Naive thymus-derived CD4-positive, alpha-beta T cell (primary cell): ENCODE measurements around the gene CCDC6. TPM values are rescaled to one million over a fixed set of nuclear protein-coding genes. Genes with fewer than 3 reads are reported as not detected.
"Not testable (repeated sequence)": the region's sequence is repeated elsewhere in the genome, so short reads cannot be mapped to it uniquely, and the experiment has no call there.

ENCODE experiments used
- ATAC-seq: fragments of 150-1000 bp; cut with Tn5 transposase; 2 replicates; pipeline ENCODE4 v1.10.0; 2021; ENCODE audit warnings: mild to moderate bottlenecking, moderate library complexity
- CTCF ChIA-PET: fragments of 350-600 bp; sonication (Branson Sonifier 250); formaldehyde crosslinking; loops from one replicate; lab custom pipeline; 2021; ENCODE audit warnings: antibody characterized with exemption; lab: Charles Lee
- POLR2A ChIA-PET: fragments of 350-600 bp; sonication (Branson Sonifier 250); formaldehyde crosslinking; loops from one replicate; lab custom pipeline; 2021; ENCODE audit warnings: antibody characterized with exemption, inconsistent platforms; lab: Charles Lee
- DNase-seq, 9 donors: peaks; one replicate each; pipeline versions ENCODE4 v3.0.0 to v3.0.0-alpha.2; 2020 to 2022; ENCODE audit warnings: mixed read lengths in 1 of 9
- H3K27ac ChIP-seq: one replicate; pipeline ENCODE4 v1.7.0; 2013; ENCODE audit warnings: mild to moderate bottlenecking, low read depth, low read length, moderate library complexity
- H3K27me3 ChIP-seq, 2 donors: one replicate each; pipeline ENCODE4 v1.7.0; 2013; ENCODE audit warnings: low read length in 2 of 2, mild to moderate bottlenecking in 2 of 2, moderate library complexity in 2 of 2; ENCODE audit not compliant: control insufficient read depth in 2 of 2, insufficient read depth in 2 of 2
- H3K36me3 ChIP-seq, 3 experiments: 1 replicate in 2 of 3; 2 replicates in 1 of 3; pipeline ENCODE4 v1.7.0; 2013; ENCODE audit warnings: low read length in 3 of 3, mild to moderate bottlenecking in 3 of 3, moderate library complexity in 1 of 3; ENCODE audit not compliant: insufficient read depth in 3 of 3, control insufficient read depth in 2 of 3
- H3K4me1 ChIP-seq, 2 donors: one replicate each; pipeline ENCODE4 v1.7.0; 2013; ENCODE audit warnings: low read length in 2 of 2, mild to moderate bottlenecking in 2 of 2, moderate library complexity in 1 of 2; ENCODE audit not compliant: control insufficient read depth in 2 of 2, insufficient read depth in 2 of 2
- H3K4me3 ChIP-seq: 2 replicates; pipeline ENCODE4 v1.7.0; 2013; ENCODE audit warnings: mild to moderate bottlenecking, low read length
- H3K9me3 ChIP-seq, 3 experiments: 1 replicate in 2 of 3; 2 replicates in 1 of 3; pipeline ENCODE4 v1.7.0; 2013; ENCODE audit warnings: low read length in 3 of 3; ENCODE audit not compliant: control insufficient read depth in 2 of 3
- H3K27ac Mint-ChIP-seq, 9 donors: one replicate each; pipeline ENCODE4 v1.8.0; 2020 to 2022; ENCODE audit warnings: mixed read lengths in 9 of 9, mild to moderate bottlenecking in 8 of 9, moderate library complexity in 5 of 9, inconsistent platforms in 2 of 9
- H3K27me3 Mint-ChIP-seq, 5 donors: one replicate each; pipeline ENCODE4 v1.8.0; 2021 to 2022; ENCODE audit warnings: mixed read lengths in 5 of 5, mild to moderate bottlenecking in 1 of 5
- H3K36me3 Mint-ChIP-seq, 5 donors: one replicate each; pipeline ENCODE4 v1.8.0; 2020 to 2022; ENCODE audit warnings: mixed read lengths in 5 of 5, mild to moderate bottlenecking in 3 of 5, inconsistent platforms in 1 of 5
- H3K4me1 Mint-ChIP-seq, 7 donors: one replicate each; pipeline ENCODE4 v1.8.0; 2020 to 2022; ENCODE audit warnings: mixed read lengths in 7 of 7, mild to moderate bottlenecking in 3 of 7, inconsistent platforms in 1 of 7
- H3K4me3 Mint-ChIP-seq, 10 donors: one replicate each; pipeline ENCODE4 v1.8.0; 2020 to 2022; ENCODE audit warnings: mild to moderate bottlenecking in 10 of 10, mixed read lengths in 10 of 10, moderate library complexity in 6 of 10, inconsistent platforms in 2 of 10
- H3K9me3 Mint-ChIP-seq, 11 donors: one replicate each; pipeline ENCODE4 v1.8.0; 2020 to 2022; ENCODE audit warnings: mixed read lengths in 11 of 11, mild to moderate bottlenecking in 4 of 11, inconsistent platforms in 1 of 11, moderate library complexity in 1 of 11
- intact Hi-C, 2 donors: fragments of 100-400 bp; cut with micrococcal nuclease; formaldehyde crosslinking; loops; one replicate each; pipeline ENCODE4 v1.15.1; 2023
- polyA plus RNA-seq, 2 donors: library from polyadenylated mRNA; unstranded; fragments of 300-500 nt; fragmentation: Illumina TruSeq; gene quantifications; one replicate each; pipeline ENCODE4 v1.2.3, GENCODE V29; 2021
- total RNA-seq, 6 experiments: library from RNA in 5 of 6; stranded (reverse) in 5 of 6; gene quantifications; 1 replicate in 5 of 6; 2 replicates in 1 of 6; pipeline ENCODE4 v1.2.3 and lab custom pipeline; 2021 to 2026

Gene CCDC6
- total and polyA plus RNA-seq, 7 experiments from 2014 or later, result 4.2 to 34.3 (median 21.0) TPM

GRCh38 chr10:59945590-59945989 lies 39.2 kb upstream of the CCDC6 start:
- POLR2A ChIA-PET, result no interaction called here
- no peaks in the 10 kb centered on the region for H3K9me3 ChIP-seq
- Mint-ChIP-seq H3K27me3 (peaks cover 6 to 22% (median 16%) of the 10 kb centered on the region in 5 donors), H3K9me3 (peaks cover 0 to 2% (median 0%) of the 10 kb centered on the region in 11 donors), H3K4me1 (peaks cover 0 to 2% (median 0%) of the 10 kb centered on the region in 7 donors), H3K27ac (no peak overlapping the region), H3K36me3 (peaks cover 0 to 6% (median 0%) of the 10 kb centered on the region in 5 donors), H3K4me3 (no peak overlapping the region)
- H3K36me3 ChIP-seq, result no peaks in the 10 kb centered on the region
- H3K4me1 ChIP-seq, result no peaks in the 10 kb centered on the region
- ATAC-seq (no peak), DNase-seq (no peak)
- no peak overlapping the region for H3K27ac ChIP-seq
- H3K27me3 ChIP-seq, result no peaks in the 10 kb centered on the region
- CTCF ChIA-PET, result no interaction called here
- intact Hi-C loops, result no loop called here
- no peak overlapping the region for H3K4me3 ChIP-seq

GRCh38 chr10:59944339-59944935 lies 38.1 kb upstream of the CCDC6 start:
- ATAC-seq (no peak), DNase-seq (no peak)
- Histone ChIP-seq H3K36me3 (no peaks in the 10 kb centered on the region), H3K27me3 (no peaks in the 10 kb centered on the region), H3K9me3 (no peaks in the 10 kb centered on the region), H3K4me1 (no peaks in the 10 kb centered on the region), H3K4me3 (no peak overlapping the region), H3K27ac (no peak overlapping the region)
- Mint-ChIP-seq H3K4me1 (peaks cover 0 to 2% (median 0%) of the 10 kb centered on the region in 7 donors), H3K27me3 (peaks cover 6 to 21% (median 16%) of the 10 kb centered on the region in 5 donors), H3K27ac (no peak overlapping the region), H3K9me3 (peaks cover 0 to 2% (median 0%) of the 10 kb centered on the region in 11 donors), H3K4me3 (no peak overlapping the region), H3K36me3 (peaks cover 0 to 6% (median 0%) of the 10 kb centered on the region in 5 donors)
- POLR2A ChIA-PET, result no interaction called here
- CTCF ChIA-PET, result no interaction called here
- intact Hi-C loops, result no loop called here

GRCh38 chr10:59942556-59942955 lies 36.2 kb upstream of the CCDC6 start:
- Histone ChIP-seq H3K4me3 (no peak overlapping the region), H3K4me1 (no peaks in the 10 kb centered on the region), H3K36me3 (no peaks in the 10 kb centered on the region), H3K27me3 (no peaks in the 10 kb centered on the region), H3K9me3 (no peaks in the 10 kb centered on the region), H3K27ac (no peak overlapping the region)
- Mint-ChIP-seq H3K4me3 (no peak overlapping the region), H3K36me3 (peaks cover 0 to 6% (median 0%) of the 10 kb centered on the region in 5 donors), H3K27ac (no peak overlapping the region), H3K27me3 (peaks cover 3 to 16% (median 16%) of the 10 kb centered on the region in 5 donors), H3K9me3 (peaks cover 0 to 2% (median 0%) of the 10 kb centered on the region in 11 donors), H3K4me1 (peaks cover 0 to 2% (median 0%) of the 10 kb centered on the region in 7 donors)
- intact Hi-C loops, result no loop called here
- POLR2A ChIA-PET, result no interaction called here
- CTCF ChIA-PET, result no interaction called here
- DNase-seq (no peak), ATAC-seq (no peak)

- Mint-ChIP-seq H3K36me3 (peaks cover 0 to 3% (median 0%) of the 10 kb centered on the region in 5 donors), H3K27me3 (peaks cover 0 to 10% (median 7%) of the 10 kb centered on the region in 5 donors), H3K9me3 (peaks cover 0 to 2% (median 0%) of the 10 kb centered on the region in 11 donors), H3K27ac (no peak overlapping the region), H3K4me3 (no peak overlapping the region), H3K4me1 (peaks cover 0 to 2% (median 0%) of the 10 kb centered on the region in 7 donors)
- H3K4me1 ChIP-seq, result no peaks in the 10 kb centered on the region
- H3K9me3 ChIP-seq, result no peaks in the 10 kb centered on the region
- ATAC-seq, result no peak
- ChIA-PET POLR2A (no interaction called here), CTCF (no interaction called here)
- no peaks in the 10 kb centered on the region for H3K36me3 ChIP-seq
- H3K27me3 ChIP-seq, result no peaks in the 10 kb centered on the region
- H3K4me3 ChIP-seq, result no peak overlapping the region
- DNase-seq, result no peak
- intact Hi-C loops, result no loop called here
- H3K27ac ChIP-seq, result no peak overlapping the region
Observed at GRCh38 chr10:59937720-59938119, 31.4 kb upstream of the CCDC6 start.

- H3K4me3 ChIP-seq, result no peak overlapping the region
- intact Hi-C loops, result no loop called here
- Mint-ChIP-seq H3K27me3 (peaks cover 0 to 10% (median 7%) of the 10 kb centered on the region in 5 donors), H3K4me3 (no peak overlapping the region), H3K27ac (no peak overlapping the region), H3K36me3 (peaks cover 0 to 3% (median 0%) of the 10 kb centered on the region in 5 donors), H3K9me3 (peaks cover 0 to 6% (median 1%) of the 10 kb centered on the region in 11 donors), H3K4me1 (no peaks in the 10 kb centered on the region)
- no peak for ATAC-seq
- H3K27ac ChIP-seq, result no peak overlapping the region
- no peaks in the 10 kb centered on the region for H3K36me3 ChIP-seq
- H3K4me1 ChIP-seq, result no peaks in the 10 kb centered on the region
- POLR2A ChIA-PET, result no interaction called here
- no peaks in the 10 kb centered on the region for H3K9me3 ChIP-seq
- no peaks in the 10 kb centered on the region for H3K27me3 ChIP-seq
- no peak for DNase-seq
- CTCF ChIA-PET, result no interaction called here
Observed at GRCh38 chr10:59934701-59935100, 28.3 kb upstream of the CCDC6 start.

GRCh38 chr10:59930788-59931521 lies 24.6 kb upstream of the CCDC6 start:
- H3K36me3 Mint-ChIP-seq, H3K27ac ChIP-seq, H3K9me3 ChIP-seq, H3K27me3 ChIP-seq, POLR2A ChIA-PET, intact Hi-C loops, H3K27me3 Mint-ChIP-seq, ATAC-seq, CTCF ChIA-PET, H3K27ac Mint-ChIP-seq, H3K4me3 ChIP-seq, H3K36me3 ChIP-seq, H3K4me1 Mint-ChIP-seq, H3K9me3 Mint-ChIP-seq, H3K4me3 Mint-ChIP-seq, H3K4me1 ChIP-seq, DNase-seq: not testable (repeated sequence)
